Gastrocnemius medialis (tissue), 4 donors: ENCODE measurements around the gene CFAP97D2. TPM values are rescaled to one million over a fixed set of nuclear protein-coding genes. Genes with fewer than 3 reads are reported as not detected.

Source experiments
- ATAC-seq, 2 donors: fragments of 150-250 bp; one replicate each; pipeline ENCODE4 v1.9.1; 2016
- DNase-seq, 2 donors: peaks; one replicate each; pipeline ENCODE4 v3.0.0-alpha.2; 2019
- H3K27ac ChIP-seq, 4 donors: fragments of 200-600 bp; sonication (generic); 1 replicate in 1 of 4; 2 replicates in 3 of 4; pipeline ENCODE4 v1.5.1; 2016 to 2018; ENCODE audit warnings: mild to moderate bottlenecking in 2 of 4, moderate library complexity in 1 of 4
- H3K27me3 ChIP-seq, 3 donors: fragments of 200-600 bp; sonication (generic) in 2 of 3; 1 replicate in 1 of 3; 2 replicates in 2 of 3; pipeline versions ENCODE4 v1.5.1 to v1.6.0; 2016 to 2019; ENCODE audit warnings: mild to moderate bottlenecking in 1 of 3, moderate library complexity in 1 of 3
- H3K36me3 ChIP-seq, 2 donors: fragments of 200-600 bp; sonication (generic) in 1 of 2; one replicate each; pipeline ENCODE4 v1.5.1; 2017 to 2018
- H3K4me1 ChIP-seq, 2 donors: fragments of 200-600 bp; sonication (generic) in 1 of 2; one replicate each; pipeline ENCODE4 v1.5.1; 2016 to 2017; ENCODE audit warnings: mild to moderate bottlenecking in 2 of 2
- H3K4me3 ChIP-seq, 4 donors: fragments of 200-600 bp; sonication (generic) in 3 of 4; 1 replicate in 1 of 4; 2 replicates in 3 of 4; pipeline ENCODE4 v1.5.1; 2016 to 2019; ENCODE audit warnings: mild to moderate bottlenecking in 2 of 4
- H3K9me3 ChIP-seq, 3 donors: fragments of 200-600 bp; sonication (generic) in 2 of 3; 1 replicate in 1 of 3; 2 replicates in 2 of 3; pipeline ENCODE4 v1.5.1; 2016 to 2019
- POLR2A ChIP-seq, 2 donors: fragments of 450-650 bp; IDR thresholded peaks; one replicate each; pipeline ENCODE4 v1.6.1; 2017; ENCODE audit warnings: antibody characterized with exemption in 2 of 2, mild to moderate bottlenecking in 2 of 2, moderate library complexity in 2 of 2
- in situ Hi-C, 4 donors: fragments of 200-750 bp; cut with MboI; loops; one replicate each; pipeline versions ENCODE4 v1.15.0 to v1.8.0; 2017; ENCODE audit warnings: low sequenced_read_pairs in 4 of 4
- intact Hi-C: fragments of 100-400 bp; cut with DNase I; formaldehyde crosslinking; loops from one replicate; pipeline ENCODE4 v1.15.1; 2023; ENCODE audit warnings: low total_unique reads
- total RNA-seq, 4 donors: library from RNA; depleted of rRNA; stranded (reverse); fragments of >200 nt; gene quantifications; one replicate each; pipeline versions ENCODE4 v1.1.0 to v1.2.3, GENCODE V29; 2016
- TF ChIP-seq, protein P1 (sequence below), 5 experiments: fragments of 450-650 bp in 3 of 5; fragments of 200-600 bp in 2 of 5; sonication (generic) in 2 of 5; IDR thresholded peaks in 4 of 5; conservative IDR thresholded peaks in 1 of 5; 1 replicate in 4 of 5; 2 replicates in 1 of 5; pipeline ENCODE4 v1.5.1; 2016 to 2019; ENCODE audit warnings: antibody characterized with exemption in 5 of 5, mild to moderate bottlenecking in 3 of 5, moderate library complexity in 3 of 5

CFAP97D2 gene
- total RNA-seq, 4 donors from 2014 or later, result not detected

DNA sequence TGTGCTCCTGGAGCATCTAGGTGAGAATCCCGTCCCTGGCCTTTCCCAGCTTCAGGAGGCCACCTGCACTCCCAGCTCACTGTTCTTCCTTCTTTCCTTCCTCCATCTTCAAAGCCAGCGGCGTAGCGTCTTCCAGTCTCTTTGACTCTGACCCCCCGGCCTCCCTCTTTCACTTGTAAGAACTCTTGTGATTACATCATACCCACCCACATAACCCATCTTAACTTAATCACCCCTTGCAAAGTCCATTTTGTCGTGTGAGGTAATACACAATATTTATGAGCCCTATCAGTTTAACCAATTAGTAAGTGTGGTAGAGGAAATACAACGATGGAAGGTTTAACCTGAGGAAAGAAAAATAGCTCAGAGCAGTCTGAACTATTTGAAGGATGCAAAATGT is 51.1 kb downstream of the CFAP97D2 start:
- no peak overlapping the region for H3K27ac ChIP-seq
- H3K27me3 ChIP-seq, result peaks cover 0 to 10% (median 0%) of the 10 kb centered on the region in 3 donors
- H3K4me1 ChIP-seq, result peaks cover 0 to 3% of the 10 kb centered on the region in 2 donors
- in situ Hi-C loops, result no loop called here
- DNase-seq (no peak), ATAC-seq (no peak)
- H3K9me3 ChIP-seq, result no peaks in the 10 kb centered on the region
- intact Hi-C loops, result no loop called here
- H3K36me3 ChIP-seq, result no peaks in the 10 kb centered on the region
- H3K4me3 ChIP-seq, result no peak overlapping the region
- no peak for TF ChIP-seq POLR2A (IDR thresholded peaks at IDR 0.05)
- TF ChIP-seq, protein P1, sequence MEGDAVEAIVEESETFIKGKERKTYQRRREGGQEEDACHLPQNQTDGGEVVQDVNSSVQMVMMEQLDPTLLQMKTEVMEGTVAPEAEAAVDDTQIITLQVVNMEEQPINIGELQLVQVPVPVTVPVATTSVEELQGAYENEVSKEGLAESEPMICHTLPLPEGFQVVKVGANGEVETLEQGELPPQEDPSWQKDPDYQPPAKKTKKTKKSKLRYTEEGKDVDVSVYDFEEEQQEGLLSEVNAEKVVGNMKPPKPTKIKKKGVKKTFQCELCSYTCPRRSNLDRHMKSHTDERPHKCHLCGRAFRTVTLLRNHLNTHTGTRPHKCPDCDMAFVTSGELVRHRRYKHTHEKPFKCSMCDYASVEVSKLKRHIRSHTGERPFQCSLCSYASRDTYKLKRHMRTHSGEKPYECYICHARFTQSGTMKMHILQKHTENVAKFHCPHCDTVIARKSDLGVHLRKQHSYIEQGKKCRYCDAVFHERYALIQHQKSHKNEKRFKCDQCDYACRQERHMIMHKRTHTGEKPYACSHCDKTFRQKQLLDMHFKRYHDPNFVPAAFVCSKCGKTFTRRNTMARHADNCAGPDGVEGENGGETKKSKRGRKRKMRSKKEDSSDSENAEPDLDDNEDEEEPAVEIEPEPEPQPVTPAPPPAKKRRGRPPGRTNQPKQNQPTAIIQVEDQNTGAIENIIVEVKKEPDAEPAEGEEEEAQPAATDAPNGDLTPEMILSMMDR (IDR thresholded peaks at IDR 0.05 in 4 of 5, conservative IDR thresholded peaks at IDR 0.05 in 1 of 5), result no peak

DNA sequence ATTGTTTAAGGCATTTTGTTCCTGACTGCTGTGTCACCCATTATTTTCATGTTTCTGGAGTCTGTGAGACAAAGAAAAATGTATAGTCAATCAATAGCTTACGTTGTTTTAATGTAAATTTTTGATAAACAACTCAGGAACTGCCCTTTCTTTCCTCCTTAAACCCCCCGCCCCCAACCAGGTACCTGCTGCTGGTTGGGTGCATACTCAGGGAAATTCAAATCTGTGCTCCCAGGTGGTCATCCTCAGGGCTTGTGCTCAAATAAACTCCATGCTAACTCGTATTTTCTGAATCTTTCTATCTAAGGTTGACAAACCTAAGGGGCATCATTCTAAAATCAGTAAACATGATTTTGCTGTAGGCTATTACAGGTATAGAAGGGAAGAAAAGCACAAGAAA is 51.5 kb downstream of the CFAP97D2 start:
- Histone ChIP-seq H3K27me3 (peaks cover 0 to 10% (median 0%) of the 10 kb centered on the region in 3 donors), H3K27ac (no peak overlapping the region), H3K36me3 (no peaks in the 10 kb centered on the region), H3K4me1 (peaks cover 2 to 4% of the 10 kb centered on the region in 2 donors), H3K9me3 (no peaks in the 10 kb centered on the region), H3K4me3 (no peak overlapping the region)
- in situ Hi-C loops (no loop called here), intact Hi-C loops (no loop called here)
- DNase-seq (no peak), ATAC-seq (no peak)
- no peak for TF ChIP-seq POLR2A (IDR thresholded peaks at IDR 0.05)
- TF ChIP-seq, protein P1 (IDR thresholded peaks at IDR 0.05 in 4 of 5, conservative IDR thresholded peaks at IDR 0.05 in 1 of 5), result no peak

DNA sequence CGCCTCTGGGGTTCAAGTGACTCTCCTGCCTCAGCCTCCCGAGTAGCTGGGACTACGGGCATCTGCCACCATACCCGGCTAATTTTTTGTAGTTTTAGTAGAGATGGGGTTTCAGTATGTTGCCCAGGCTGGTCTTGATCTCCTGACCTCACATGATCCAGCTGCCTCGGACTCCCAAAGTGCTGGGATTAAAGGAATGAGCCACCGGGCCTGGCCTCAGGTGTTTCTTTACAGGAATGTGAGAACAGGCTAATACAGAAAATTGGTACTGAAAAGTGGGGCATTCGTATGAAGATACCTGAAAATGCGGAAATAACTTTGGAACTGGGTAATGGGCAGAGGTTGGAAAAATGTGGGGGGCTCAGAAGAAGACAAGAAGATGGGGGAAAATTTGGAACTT is 52.8 kb downstream of the CFAP97D2 start:
- intact Hi-C loops, result no loop called here
- ATAC-seq, result no peak
- peaks cover 5 to 12% of the 10 kb centered on the region in 2 donors for H3K4me1 ChIP-seq
- in situ Hi-C loops, result no loop called here
- no peaks in the 10 kb centered on the region for H3K9me3 ChIP-seq
- H3K27me3 ChIP-seq, result peaks cover 0 to 10% (median 0%) of the 10 kb centered on the region in 3 donors
- H3K4me3 ChIP-seq, result no peak overlapping the region
- no peak for DNase-seq
- no peak overlapping the region for H3K27ac ChIP-seq
- TF ChIP-seq POLR2A (IDR thresholded peaks at IDR 0.05), result no peak
- TF ChIP-seq, protein P1 (IDR thresholded peaks at IDR 0.05 in 4 of 5, conservative IDR thresholded peaks at IDR 0.05 in 1 of 5), result no peak
- H3K36me3 ChIP-seq, result no peaks in the 10 kb centered on the region

DNA sequence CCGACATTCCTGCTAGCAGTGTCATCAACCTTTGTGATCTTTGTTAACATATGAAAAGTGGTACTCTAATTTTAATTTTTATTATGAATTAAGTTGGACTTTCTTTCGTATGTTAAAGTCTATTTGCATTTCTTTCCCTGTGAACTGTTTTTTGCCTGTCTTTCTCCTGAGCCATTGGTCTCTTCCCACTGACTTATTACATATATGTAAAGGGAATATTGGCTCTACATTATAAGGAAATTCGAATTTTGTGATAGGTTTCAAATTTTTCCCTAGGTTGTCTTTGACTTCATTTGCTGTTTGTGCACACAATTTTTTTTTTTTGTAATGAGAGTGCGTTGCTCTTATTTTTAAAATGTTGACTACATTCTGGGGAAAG is 55.2 kb downstream of the CFAP97D2 start:
- H3K27ac ChIP-seq, result peak overlapping the region; percentile 82 to 90 (median 86)
- peaks cover 0 to 19% of the 10 kb centered on the region in 2 donors for H3K36me3 ChIP-seq
- H3K4me3 ChIP-seq, result peak overlapping the region; percentile 72 to 94 (median 85)
- intact Hi-C loops (loop anchor here (1.0 kb wide), 1 partner anchor 47 kb away; the partner anchor contains the start of gene UPF3A), in situ Hi-C loops (no loop called here)
- ATAC-seq, result no peak
- DNase-seq, result no peak
- peaks cover 0 to under 1% (median 0%) of the 10 kb centered on the region in 3 donors for H3K27me3 ChIP-seq
- H3K9me3 ChIP-seq, result no peaks in the 10 kb centered on the region
- peaks cover 5 to 12% of the 10 kb centered on the region in 2 donors for H3K4me1 ChIP-seq
- TF ChIP-seq, protein P1 (IDR thresholded peaks at IDR 0.05 in 4 of 5, conservative IDR thresholded peaks at IDR 0.05 in 1 of 5), result no peak
- TF ChIP-seq POLR2A (IDR thresholded peaks at IDR 0.05), result no peak
